SK-N-SH (cell line): ENCODE results near the gene NPRL2. TPM values are rescaled to one million over a fixed set of nuclear protein-coding genes. Genes with fewer than 3 reads are reported as not detected.

Experiments
- CTCF ChIA-PET: fragments of 300-600, 350-600 bp; formaldehyde crosslinking; extraction: SDS; loops from one replicate; lab custom pipeline; 2021; lab: Yijun Ruan, JAX
- POLR2A ChIA-PET: fragments of 350-600 bp; sonication (Branson Sonifier 250); formaldehyde crosslinking; extraction: SDS; loops from one replicate; lab custom pipeline; 2020; ENCODE audit warnings: antibody characterized with exemption, inconsistent platforms; lab: Yijun Ruan, JAX
- DNase-seq: peaks from one replicate; pipeline ENCODE4 v3.0.0; 2012
- H2AFZ ChIP-seq: fragments of 200-600 bp; sonication (generic); 2 replicates; pipeline ENCODE4 v1.8.1; 2016; ENCODE audit warnings: antibody characterized with exemption, mild to moderate bottlenecking, low read depth
- H3F3A ChIP-seq: fragments of 200-600 bp; sonication (generic); replicated peaks from 2 replicates; pipeline ENCODE3; 2016; ENCODE audit warnings: antibody characterized with exemption, mild to moderate bottlenecking; ENCODE audit not compliant: insufficient read depth
- H3K27ac ChIP-seq, 2 experiments: fragments of 200-500 bp in 1 of 2; fragments of 200-600 bp in 1 of 2; sonication (Bioruptor generic) in 1 of 2; sonication (generic), shearing (Covaris generic) in 1 of 2; 2 replicates each; pipeline versions ENCODE4 v1.5.1 to v1.6.1; 2014 to 2016; ENCODE audit warnings: low read depth in 2 of 2, inconsistent platforms in 1 of 2, low read length in 1 of 2, mild to moderate bottlenecking in 1 of 2, mixed read lengths in 1 of 2
- H3K27me3 ChIP-seq: fragments of 200-600 bp; sonication (generic), shearing (Covaris generic); 2 replicates; pipeline ENCODE4 v1.6.1; 2016; ENCODE audit warnings: mixed run types; ENCODE audit not compliant: insufficient read depth
- H3K36me3 ChIP-seq, 2 experiments: fragments of 200-500 bp in 1 of 2; fragments of 200-600 bp in 1 of 2; sonication (Bioruptor generic) in 1 of 2; sonication (generic) in 1 of 2; replicated peaks in 1 of 2; 2 replicates each; pipeline versions ENCODE3 to v1.5.1; 2014 to 2016; ENCODE audit warnings: low read length in 1 of 2, mild to moderate bottlenecking in 1 of 2; ENCODE audit not compliant: insufficient read depth in 2 of 2, control insufficient read depth in 1 of 2
- H3K4me1 ChIP-seq, 2 experiments: fragments of 200-500 bp in 1 of 2; fragments of 200-600 bp in 1 of 2; sonication (Bioruptor generic) in 1 of 2; sonication (generic), shearing (Covaris generic) in 1 of 2; 2 replicates each; pipeline versions ENCODE4 v1.5.1 to v1.6.1; 2014 to 2016; ENCODE audit warnings: low read depth in 1 of 2, low read length in 1 of 2, mixed run types in 1 of 2; ENCODE audit not compliant: insufficient read depth in 2 of 2, control insufficient read depth in 1 of 2
- H3K4me2 ChIP-seq: fragments of 200-600 bp; sonication (generic), shearing (Covaris generic); 2 replicates; pipeline ENCODE4 v1.6.1; 2017; ENCODE audit warnings: mixed run types
- H3K4me3 ChIP-seq, 2 experiments: fragments of 200-500 bp in 1 of 2; fragments of 200-600 bp in 1 of 2; sonication (Bioruptor generic) in 1 of 2; sonication (generic), shearing (Covaris generic) in 1 of 2; 2 replicates each; pipeline versions ENCODE4 v1.5.1 to v1.8.1; 2014 to 2016; ENCODE audit warnings: low read depth in 2 of 2, inconsistent platforms in 1 of 2, low read length in 1 of 2, mild to moderate bottlenecking in 1 of 2, mixed read lengths in 1 of 2, moderate library complexity in 1 of 2
- H3K79me2 ChIP-seq: fragments of 200-600 bp; sonication (generic); 2 replicates; pipeline ENCODE4 v1.8.1; 2017; ENCODE audit warnings: mild to moderate bottlenecking; ENCODE audit not compliant: insufficient read depth
- H3K9ac ChIP-seq: fragments of 200-600 bp; sonication (generic); 2 replicates; pipeline ENCODE4 v1.6.1; 2017; ENCODE audit warnings: mixed run types
- H3K9me2 ChIP-seq: fragments of 200-600 bp; sonication (generic); 2 replicates; pipeline ENCODE4 v1.6.1; 2017; ENCODE audit warnings: mixed run types
- H3K9me3 ChIP-seq: fragments of 200-600 bp; sonication (generic); 2 replicates; pipeline ENCODE4 v1.6.1; 2017; ENCODE audit warnings: mixed run types, mild to moderate bottlenecking, moderate library complexity
- H4K20me1 ChIP-seq: fragments of 200-600 bp; sonication (generic); 2 replicates; pipeline ENCODE4 v1.6.1; 2017; ENCODE audit warnings: mild to moderate bottlenecking, mixed run types; ENCODE audit not compliant: insufficient read depth
- EP300 ChIP-seq, 2 experiments: IDR thresholded peaks; 2 replicates each; pipeline versions ENCODE4 v1.4.0 to v1.6.1; 2012; ENCODE audit warnings: borderline replicate concordance in 1 of 2, low read depth in 1 of 2, low read length in 1 of 2
- FOXM1 ChIP-seq: IDR thresholded peaks from 2 replicates; pipeline ENCODE4 v1.4.0; 2012; ENCODE audit warnings: low read depth, mild to moderate bottlenecking
- JUND ChIP-seq: IDR thresholded peaks from 2 replicates; pipeline ENCODE4 v1.4.0; 2012
- MXI1 ChIP-seq: IDR thresholded peaks from 2 replicates; pipeline ENCODE4 v1.6.1; 2012; ENCODE audit warnings: mild to moderate bottlenecking, low read depth, low read length, improper control_type of control experiment
- RAD21 ChIP-seq: IDR thresholded peaks from 2 replicates; pipeline ENCODE4 v1.6.1; 2012; ENCODE audit warnings: mild to moderate bottlenecking, low read length
- RFX5 ChIP-seq: IDR thresholded peaks from 2 replicates; pipeline ENCODE4 v1.6.1; 2012; ENCODE audit warnings: mild to moderate bottlenecking, improper control_type of control experiment, low read length
- RXRA ChIP-seq: IDR thresholded peaks from 2 replicates; pipeline ENCODE4 v1.4.0; 2012; ENCODE audit warnings: low read depth, mild to moderate bottlenecking, borderline replicate concordance
- SMC3 ChIP-seq: IDR thresholded peaks from 2 replicates; pipeline ENCODE4 v1.6.1; 2012; ENCODE audit warnings: low read depth, low read length, improper control_type of control experiment
- TAF1 ChIP-seq: IDR thresholded peaks from 2 replicates; pipeline ENCODE4 v1.6.1; 2012; ENCODE audit warnings: low read depth, mild to moderate bottlenecking, low read length, moderate library complexity, borderline replicate concordance
- TEAD4 ChIP-seq: IDR thresholded peaks from 2 replicates; pipeline ENCODE4 v1.4.0; 2012; ENCODE audit warnings: mild to moderate bottlenecking, borderline replicate concordance; ENCODE audit not compliant: insufficient read depth
- WGBS: methylation state at CpG from one replicate; pipeline ENCODE4 v1.1.6; 2017; ENCODE audit warnings: low lambda C conversion rate; 5-methylcytosine and 5-hydroxymethylcytosine counted together
- polyA plus RNA-seq, 3 experiments: library from polyadenylated mRNA; depleted of rRNA; stranded (reverse); fragments of >200 nt; gene quantifications; 2 replicates each; pipeline ENCODE4 v1.2.3, GENCODE V29; 2012
- TF ChIP-seq, protein P1 (sequence below): IDR thresholded peaks from 2 replicates; pipeline ENCODE4; 2012
- TF ChIP-seq, protein P2 (sequence below): IDR thresholded peaks from 2 replicates; pipeline ENCODE4 v1.4.0; 2012; ENCODE audit warnings: low read depth, borderline replicate concordance
- TF ChIP-seq, protein P3 (sequence below): fragments of 200-600 bp; sonication (generic); IDR thresholded peaks from 2 replicates; pipeline ENCODE4 v1.6.1; 2017; ENCODE audit warnings: antibody characterized with exemption, mild to moderate bottlenecking, moderate library complexity

Gene NPRL2
- polyA plus RNA-seq, 1 of the 3 experiments (the other 2 are of a cell fraction) = 43.6 TPM

DNA sequence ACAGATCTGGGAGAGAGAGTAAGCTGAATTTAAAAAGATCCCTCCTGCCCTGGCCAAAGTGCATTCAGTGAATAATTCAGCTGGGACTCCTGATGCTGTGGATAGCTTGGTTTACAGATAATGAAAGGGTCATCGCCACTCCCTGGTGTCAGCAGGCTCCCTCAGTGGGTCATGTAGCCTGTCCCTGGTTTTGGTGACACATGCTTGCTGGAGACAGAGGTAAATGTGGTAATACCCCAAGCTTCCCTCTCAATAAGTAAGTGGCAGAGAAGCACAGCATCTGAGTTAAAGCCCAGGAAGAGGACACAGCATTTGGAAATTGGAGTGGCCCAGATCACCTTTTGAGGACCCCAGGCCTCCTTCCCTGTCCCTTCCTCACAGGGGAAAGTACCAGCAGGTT is 6.9 kb upstream of the NPRL2 start:
- ChIA-PET CTCF (interaction anchor here (0.8 to 6.4 kb wide), 12 partner anchors 10 to 1032 kb away, joined by 3 to 57 read pairs (median 14); partner anchors contain the start of gene ZMYND10), POLR2A (interaction anchor here (1.5 to 2.1 kb wide), 2 partner anchors 12 to 34 kb away, joined by 5 to 9 read pairs; no protein-coding TSS in a partner anchor)
- Histone ChIP-seq H3K4me2 (peak overlapping the region; percentile 94), H3K4me1 (peaks cover 8 to 52% of the 10 kb centered on the region in 2 experiments; a peak in 2 of 4 replicates), H3K4me3 (peak overlapping the region; percentile 77 to 95), H3K9me3 (no peaks in the 10 kb centered on the region), H3K27me3 (no peaks in the 10 kb centered on the region), H3K79me2 (peaks cover 68% of the 10 kb centered on the region), H3K9me2 (no peaks in the 10 kb centered on the region), H3K27ac (peak overlapping the region in 1 of 2 experiments; percentile 84; a peak in 2 of 4 replicates), H3K36me3 (peaks cover 21 to 45% of the 10 kb centered on the region in 2 experiments), H2AFZ (no peak overlapping the region), H3K9ac (peak overlapping the region; percentile 87)
- no peak for DNase-seq
- TF ChIP-seq TEAD4 (no peak), MXI1 (peak; percentile 29; the same call in 1 of the 2 replicates), JUND (no peak)
- TF ChIP-seq, all 33 proteins: peak for 1
- 13% methylated on average over 1 of the region's 1 CpG for WGBS
- H3F3A ChIP-seq = peaks cover 6% of the 10 kb centered on the region
- H4K20me1 ChIP-seq = peaks cover 57% of the 10 kb centered on the region

DNA sequence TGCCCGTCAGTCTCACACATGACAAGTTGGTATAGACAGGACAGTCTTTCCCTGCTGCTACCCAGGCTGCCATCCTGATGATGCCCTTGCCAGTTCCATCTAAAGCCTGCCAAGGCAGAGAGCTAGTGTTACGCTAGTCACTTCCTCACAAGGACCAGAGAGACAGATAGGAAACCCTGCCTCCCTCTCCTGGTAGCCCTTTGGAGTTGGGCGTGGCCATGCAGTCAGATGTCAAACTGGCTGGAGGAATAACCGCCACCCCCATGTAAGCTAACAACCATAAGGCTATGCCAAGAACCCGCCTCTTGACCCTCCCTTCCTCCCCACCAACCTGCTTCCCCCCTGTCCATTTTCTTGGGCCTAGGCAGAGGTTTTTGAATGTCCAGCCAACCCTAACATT is 6.0 kb upstream of the NPRL2 start:
- Histone ChIP-seq H3K4me1 (peaks cover 13 to 56% of the 10 kb centered on the region in 2 experiments; a peak in 2 of 4 replicates), H3K4me3 (peak overlapping the region; percentile 77 to 95), H4K20me1 (peaks cover 60% of the 10 kb centered on the region), H3F3A (peaks cover 7% of the 10 kb centered on the region), H3K4me2 (peak overlapping the region; percentile 94), H3K36me3 (peaks cover 21 to 45% of the 10 kb centered on the region in 2 experiments), H3K27me3 (no peaks in the 10 kb centered on the region), H3K9ac (peak overlapping the region; percentile 87; the same call in 1 of the 2 replicates), H3K27ac (peak overlapping the region in 1 of 2 experiments; percentile 84; a peak in 1 of 4 replicates), H2AFZ (no peak overlapping the region), H3K9me3 (no peaks in the 10 kb centered on the region), H3K79me2 (peaks cover 77% of the 10 kb centered on the region), H3K9me2 (no peaks in the 10 kb centered on the region)
- TF ChIP-seq, protein P1, sequence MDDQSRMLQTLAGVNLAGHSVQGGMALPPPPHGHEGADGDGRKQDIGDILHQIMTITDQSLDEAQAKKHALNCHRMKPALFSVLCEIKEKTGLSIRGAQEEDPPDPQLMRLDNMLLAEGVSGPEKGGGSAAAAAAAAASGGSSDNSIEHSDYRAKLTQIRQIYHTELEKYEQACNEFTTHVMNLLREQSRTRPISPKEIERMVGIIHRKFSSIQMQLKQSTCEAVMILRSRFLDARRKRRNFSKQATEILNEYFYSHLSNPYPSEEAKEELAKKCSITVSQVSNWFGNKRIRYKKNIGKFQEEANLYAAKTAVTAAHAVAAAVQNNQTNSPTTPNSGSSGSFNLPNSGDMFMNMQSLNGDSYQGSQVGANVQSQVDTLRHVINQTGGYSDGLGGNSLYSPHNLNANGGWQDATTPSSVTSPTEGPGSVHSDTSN = no peak
- TF ChIP-seq MXI1 = peak; percentile 31; the same call in 1 of the 2 replicates
- ChIA-PET POLR2A (interaction anchor here (0.9 to 4.6 kb wide), 5 partner anchors 9 to 70 kb away, joined by 3 to 13 read pairs (median 5); no protein-coding TSS in a partner anchor), CTCF (interaction anchor here (0.6 to 6.4 kb wide), 18 partner anchors 10 to 321 kb away, joined by 3 to 57 read pairs (median 6); partner anchors contain the start of gene ZMYND10)
- no peak for DNase-seq
- WGBS = 88% methylated on average over 2 of the region's 5 CpGs

DNA sequence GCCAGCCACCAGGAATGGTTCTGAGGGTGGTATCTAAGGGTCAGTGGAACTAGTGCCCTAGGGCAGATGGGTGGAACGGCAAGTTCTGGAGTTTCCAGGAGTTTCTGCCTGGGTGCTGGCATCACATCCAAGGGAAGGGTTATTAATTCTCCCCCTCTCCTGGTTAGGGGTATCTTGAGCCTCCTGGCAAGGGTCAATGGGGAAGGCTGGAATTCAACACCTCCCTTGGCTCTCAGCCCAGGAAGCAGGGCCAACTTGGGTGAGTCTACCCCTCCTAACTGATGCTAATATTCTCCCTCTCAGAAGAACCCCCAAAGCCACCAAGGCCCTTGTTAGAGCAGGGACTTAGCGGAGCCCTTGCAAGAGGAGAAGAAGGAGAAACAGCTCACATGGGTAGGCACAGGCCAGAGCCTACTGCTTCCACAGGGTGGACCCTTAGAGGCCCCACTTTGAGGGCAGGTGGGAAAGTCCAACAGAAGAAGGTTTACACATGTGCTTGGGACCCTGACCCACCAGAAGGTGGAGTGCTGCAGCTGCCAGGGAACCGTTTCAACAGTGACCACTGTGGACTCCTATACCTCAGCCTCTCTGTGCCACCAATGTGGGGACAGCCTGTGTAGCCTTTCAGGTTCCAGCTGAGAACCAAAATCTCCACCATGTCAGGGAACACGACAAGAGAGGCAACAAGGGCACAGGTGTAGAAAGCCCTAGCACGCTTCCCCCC is 5.4 kb upstream of the NPRL2 start:
- DNase-seq = no peak
- Histone ChIP-seq H3F3A (peaks cover 7% of the 10 kb centered on the region), H3K9ac (no peak overlapping the region; the same call in 1 of the 2 replicates), H4K20me1 (peaks cover 60% of the 10 kb centered on the region), H3K9me2 (no peaks in the 10 kb centered on the region), H2AFZ (no peak overlapping the region), H3K27ac (peak overlapping the region in 1 of 2 experiments; percentile 29; a peak in 2 of 4 replicates), H3K4me2 (peak overlapping the region; percentile 94), H3K36me3 (peaks cover 21 to 45% of the 10 kb centered on the region in 2 experiments), H3K4me1 (peaks cover 16 to 61% of the 10 kb centered on the region in 2 experiments; a peak in 2 of 4 replicates), H3K79me2 (peaks cover 82% of the 10 kb centered on the region), H3K4me3 (peak overlapping the region; percentile 77 to 95), H3K9me3 (no peaks in the 10 kb centered on the region), H3K27me3 (no peaks in the 10 kb centered on the region)
- 53% methylated on average over 4 of the region's 5 CpGs for WGBS
- CTCF ChIA-PET = interaction anchor here (0.6 to 6.4 kb wide), 22 partner anchors 9 to 321 kb away, joined by 3 to 57 read pairs (median 6); partner anchors contain the start of gene ZMYND10
- POLR2A ChIA-PET = interaction anchor here (0.9 to 4.6 kb wide), 5 partner anchors 8 to 71 kb away, joined by 3 to 13 read pairs (median 5); no protein-coding TSS in a partner anchor
- TF ChIP-seq, protein P2, sequence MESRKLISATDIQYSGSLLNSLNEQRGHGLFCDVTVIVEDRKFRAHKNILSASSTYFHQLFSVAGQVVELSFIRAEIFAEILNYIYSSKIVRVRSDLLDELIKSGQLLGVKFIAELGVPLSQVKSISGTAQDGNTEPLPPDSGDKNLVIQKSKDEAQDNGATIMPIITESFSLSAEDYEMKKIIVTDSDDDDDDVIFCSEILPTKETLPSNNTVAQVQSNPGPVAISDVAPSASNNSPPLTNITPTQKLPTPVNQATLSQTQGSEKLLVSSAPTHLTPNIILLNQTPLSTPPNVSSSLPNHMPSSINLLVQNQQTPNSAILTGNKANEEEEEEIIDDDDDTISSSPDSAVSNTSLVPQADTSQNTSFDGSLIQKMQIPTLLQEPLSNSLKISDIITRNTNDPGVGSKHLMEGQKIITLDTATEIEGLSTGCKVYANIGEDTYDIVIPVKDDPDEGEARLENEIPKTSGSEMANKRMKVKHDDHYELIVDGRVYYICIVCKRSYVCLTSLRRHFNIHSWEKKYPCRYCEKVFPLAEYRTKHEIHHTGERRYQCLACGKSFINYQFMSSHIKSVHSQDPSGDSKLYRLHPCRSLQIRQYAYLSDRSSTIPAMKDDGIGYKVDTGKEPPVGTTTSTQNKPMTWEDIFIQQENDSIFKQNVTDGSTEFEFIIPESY = no peak
- TF ChIP-seq RXRA (no peak), EP300 (IDR thresholded peaks at IDR 0.05; ENCODE audit: borderline replicate concordance in 1 of 2, low read depth in 1 of 2, low read length in 1 of 2) (no peak), RAD21 (peak; percentile 66), FOXM1 (no peak), SMC3 (peak; percentile 50; the same call in 1 of the 2 replicates), TAF1 (no peak), JUND (no peak), RFX5 (no peak)
- TF ChIP-seq, protein P3, sequence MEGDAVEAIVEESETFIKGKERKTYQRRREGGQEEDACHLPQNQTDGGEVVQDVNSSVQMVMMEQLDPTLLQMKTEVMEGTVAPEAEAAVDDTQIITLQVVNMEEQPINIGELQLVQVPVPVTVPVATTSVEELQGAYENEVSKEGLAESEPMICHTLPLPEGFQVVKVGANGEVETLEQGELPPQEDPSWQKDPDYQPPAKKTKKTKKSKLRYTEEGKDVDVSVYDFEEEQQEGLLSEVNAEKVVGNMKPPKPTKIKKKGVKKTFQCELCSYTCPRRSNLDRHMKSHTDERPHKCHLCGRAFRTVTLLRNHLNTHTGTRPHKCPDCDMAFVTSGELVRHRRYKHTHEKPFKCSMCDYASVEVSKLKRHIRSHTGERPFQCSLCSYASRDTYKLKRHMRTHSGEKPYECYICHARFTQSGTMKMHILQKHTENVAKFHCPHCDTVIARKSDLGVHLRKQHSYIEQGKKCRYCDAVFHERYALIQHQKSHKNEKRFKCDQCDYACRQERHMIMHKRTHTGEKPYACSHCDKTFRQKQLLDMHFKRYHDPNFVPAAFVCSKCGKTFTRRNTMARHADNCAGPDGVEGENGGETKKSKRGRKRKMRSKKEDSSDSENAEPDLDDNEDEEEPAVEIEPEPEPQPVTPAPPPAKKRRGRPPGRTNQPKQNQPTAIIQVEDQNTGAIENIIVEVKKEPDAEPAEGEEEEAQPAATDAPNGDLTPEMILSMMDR = 0 out of 2 replicates have a peak, but pooled peaks have one; percentile 16
